OCI-LY1 (cell line): ENCODE results near the gene TXNDC11.

Experiments
- CTCF ChIP-seq: fragments of 200-600 bp; sonication (generic), shearing (Covaris generic); IDR thresholded peaks from 2 replicates; pipeline ENCODE4 v1.5.1; 2017; ENCODE audit warnings: mild to moderate bottlenecking, antibody characterized with exemption, low read length, moderate library complexity, mixed read lengths
- EZH2 ChIP-seq: fragments of 200-600 bp; sonication (generic), shearing (Covaris generic); IDR thresholded peaks from 2 replicates; pipeline ENCODE4 v1.8.0; 2017; ENCODE audit warnings: borderline replicate concordance, mixed run types, mild to moderate bottlenecking, antibody characterized with exemption, low read length, moderate library complexity, mixed read lengths

- no peak for TF ChIP-seq CTCF
- TF ChIP-seq EZH2: no peak
Measured at GRCh38 chr16:11637320-11637719, 105.3 kb downstream of the TXNDC11 start.
